Stomach (tissue), 4 donors: Measurements from ENCODE around the gene LY86.

ENCODE experiments used
- EP300 ChIP-seq: sonication (generic); formaldehyde crosslinking; IDR thresholded peaks from one replicate; pipeline ENCODE4 v1.6.1; 2017; ENCODE audit warnings: antibody characterized with exemption
- POLR2A ChIP-seq, 4 donors: fragments of 450-650 bp; IDR thresholded peaks; one replicate each; pipeline ENCODE4 v1.6.1; 2016; ENCODE audit warnings: antibody characterized with exemption in 4 of 4, control low read depth in 2 of 4, mild to moderate bottlenecking in 1 of 4, moderate library complexity in 1 of 4
- POLR2AphosphoS5 ChIP-seq, 3 donors: sonication (generic); formaldehyde crosslinking; IDR thresholded peaks; one replicate each; pipeline ENCODE4 v1.6.1; 2016; ENCODE audit warnings: antibody characterized with exemption in 3 of 3
- TF ChIP-seq, protein P1 (sequence below), 7 experiments: fragments of 450-650 bp in 4 of 7; fragments of 200-600 bp in 3 of 7; sonication (generic) in 3 of 7; IDR thresholded peaks; one replicate each; pipeline ENCODE4 v1.5.1; 2016 to 2019; ENCODE audit warnings: antibody characterized with exemption in 7 of 7, control low read depth in 2 of 7, mild to moderate bottlenecking in 1 of 7

DNA sequence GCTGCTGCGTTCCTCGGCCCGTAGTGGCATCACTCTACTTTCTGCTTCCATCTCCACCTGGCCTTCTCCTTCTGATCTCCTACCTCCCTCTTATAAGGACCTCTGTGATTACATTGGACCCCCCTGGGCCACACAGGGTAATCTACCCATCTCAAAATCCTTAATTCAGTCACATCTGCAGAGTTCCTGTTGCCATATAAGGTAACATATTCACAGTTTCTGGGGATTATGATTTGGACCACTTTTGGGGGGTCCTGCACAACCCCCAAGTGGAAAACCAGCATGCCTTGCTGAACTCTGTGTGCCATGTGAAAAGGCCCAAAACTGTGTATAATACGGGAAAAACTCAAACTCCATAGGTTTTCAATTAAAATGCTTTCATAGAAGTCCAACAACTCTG, 51.1 kb downstream of the LY86 start:
- TF ChIP-seq, protein P1, sequence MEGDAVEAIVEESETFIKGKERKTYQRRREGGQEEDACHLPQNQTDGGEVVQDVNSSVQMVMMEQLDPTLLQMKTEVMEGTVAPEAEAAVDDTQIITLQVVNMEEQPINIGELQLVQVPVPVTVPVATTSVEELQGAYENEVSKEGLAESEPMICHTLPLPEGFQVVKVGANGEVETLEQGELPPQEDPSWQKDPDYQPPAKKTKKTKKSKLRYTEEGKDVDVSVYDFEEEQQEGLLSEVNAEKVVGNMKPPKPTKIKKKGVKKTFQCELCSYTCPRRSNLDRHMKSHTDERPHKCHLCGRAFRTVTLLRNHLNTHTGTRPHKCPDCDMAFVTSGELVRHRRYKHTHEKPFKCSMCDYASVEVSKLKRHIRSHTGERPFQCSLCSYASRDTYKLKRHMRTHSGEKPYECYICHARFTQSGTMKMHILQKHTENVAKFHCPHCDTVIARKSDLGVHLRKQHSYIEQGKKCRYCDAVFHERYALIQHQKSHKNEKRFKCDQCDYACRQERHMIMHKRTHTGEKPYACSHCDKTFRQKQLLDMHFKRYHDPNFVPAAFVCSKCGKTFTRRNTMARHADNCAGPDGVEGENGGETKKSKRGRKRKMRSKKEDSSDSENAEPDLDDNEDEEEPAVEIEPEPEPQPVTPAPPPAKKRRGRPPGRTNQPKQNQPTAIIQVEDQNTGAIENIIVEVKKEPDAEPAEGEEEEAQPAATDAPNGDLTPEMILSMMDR (IDR thresholded peaks at IDR 0.05): no peak
- TF ChIP-seq POLR2A (IDR thresholded peaks at IDR 0.05) (no peak), POLR2AphosphoS5 (IDR thresholded peaks at IDR 0.05) (no peak), EP300 (no peak)
